ENCODE data around the gene HOXB7.

DNA sequence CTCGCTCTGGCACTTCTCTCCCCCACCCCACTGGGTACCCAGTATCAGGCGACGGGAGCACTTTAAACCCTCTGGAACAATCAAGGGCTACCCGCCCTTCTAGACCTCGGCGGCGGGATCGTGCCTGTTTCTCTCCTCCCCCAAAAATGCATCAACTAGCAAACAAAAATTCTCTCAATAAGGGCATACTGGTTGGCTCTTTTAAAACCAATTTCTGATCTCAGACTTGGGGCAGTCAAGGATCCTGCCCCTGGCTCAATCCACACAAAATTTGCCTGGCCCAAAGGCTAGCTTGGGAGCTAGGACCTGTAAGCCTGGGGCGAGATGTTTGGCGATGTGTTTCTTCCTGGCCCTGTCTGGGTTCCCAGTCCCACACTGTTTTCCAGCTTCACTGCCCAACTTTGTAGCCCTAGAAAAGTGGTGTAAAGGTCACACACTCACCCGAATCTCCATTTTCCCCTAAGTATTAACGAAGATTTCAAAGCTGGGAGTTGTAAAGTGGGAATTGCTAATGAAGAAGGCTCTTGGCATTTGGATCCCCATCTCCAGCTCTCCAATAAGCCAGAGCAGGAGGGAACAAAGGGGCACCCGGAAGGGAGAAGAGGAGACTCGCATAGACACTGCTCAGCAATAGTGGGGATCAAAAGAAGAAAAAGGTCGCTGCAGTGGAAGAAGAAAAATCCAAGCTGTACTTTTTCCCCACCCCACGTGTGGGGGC lies 51.5 kb downstream of the HOXB7 start:
- TF ChIP-seq, protein P1, sequence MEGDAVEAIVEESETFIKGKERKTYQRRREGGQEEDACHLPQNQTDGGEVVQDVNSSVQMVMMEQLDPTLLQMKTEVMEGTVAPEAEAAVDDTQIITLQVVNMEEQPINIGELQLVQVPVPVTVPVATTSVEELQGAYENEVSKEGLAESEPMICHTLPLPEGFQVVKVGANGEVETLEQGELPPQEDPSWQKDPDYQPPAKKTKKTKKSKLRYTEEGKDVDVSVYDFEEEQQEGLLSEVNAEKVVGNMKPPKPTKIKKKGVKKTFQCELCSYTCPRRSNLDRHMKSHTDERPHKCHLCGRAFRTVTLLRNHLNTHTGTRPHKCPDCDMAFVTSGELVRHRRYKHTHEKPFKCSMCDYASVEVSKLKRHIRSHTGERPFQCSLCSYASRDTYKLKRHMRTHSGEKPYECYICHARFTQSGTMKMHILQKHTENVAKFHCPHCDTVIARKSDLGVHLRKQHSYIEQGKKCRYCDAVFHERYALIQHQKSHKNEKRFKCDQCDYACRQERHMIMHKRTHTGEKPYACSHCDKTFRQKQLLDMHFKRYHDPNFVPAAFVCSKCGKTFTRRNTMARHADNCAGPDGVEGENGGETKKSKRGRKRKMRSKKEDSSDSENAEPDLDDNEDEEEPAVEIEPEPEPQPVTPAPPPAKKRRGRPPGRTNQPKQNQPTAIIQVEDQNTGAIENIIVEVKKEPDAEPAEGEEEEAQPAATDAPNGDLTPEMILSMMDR (conservative IDR thresholded peaks at IDR 0.05; ENCODE audit: low read length), result no peak
- TF ChIP-seq EZH2phosphoT487 (IDR thresholded peaks at IDR 0.05; ENCODE audit: borderline replicate concordance, low read depth, low read length), result no peak

Measured in OCI-LY7 (cell line).